Epidermal melanocyte (primary cell): ENCODE results near the gene FARS2.
"Not testable (repeated sequence)": the region's sequence is repeated elsewhere in the genome, so short reads cannot be mapped to it uniquely, and the experiment has no call there.

Experiments used
- DNase-seq: peaks from one replicate; pipeline ENCODE4 v3.0.0; 2011; ENCODE audit warnings: low spot score; ENCODE audit not compliant: insufficient read length

The FARS2 gene

DNA sequence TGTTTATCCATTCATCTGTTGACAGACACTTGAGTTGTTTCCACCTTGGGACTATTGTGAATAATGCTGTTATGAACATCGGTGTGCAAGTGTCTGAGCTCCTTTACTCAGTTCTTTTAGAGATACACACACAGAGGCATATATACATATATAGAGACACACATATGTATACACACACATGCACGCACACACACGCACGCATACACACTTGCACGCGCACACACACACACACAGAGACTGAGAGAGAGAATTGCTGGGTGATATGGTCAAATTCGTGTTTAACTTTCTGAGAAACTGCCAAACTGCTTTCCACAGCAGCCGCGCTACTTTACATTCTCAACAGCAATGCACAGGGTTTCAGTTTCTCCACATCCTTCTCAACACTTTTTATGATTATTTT lies 273.3 kb downstream of the FARS2 start:
- DNase-seq = no peak

DNA sequence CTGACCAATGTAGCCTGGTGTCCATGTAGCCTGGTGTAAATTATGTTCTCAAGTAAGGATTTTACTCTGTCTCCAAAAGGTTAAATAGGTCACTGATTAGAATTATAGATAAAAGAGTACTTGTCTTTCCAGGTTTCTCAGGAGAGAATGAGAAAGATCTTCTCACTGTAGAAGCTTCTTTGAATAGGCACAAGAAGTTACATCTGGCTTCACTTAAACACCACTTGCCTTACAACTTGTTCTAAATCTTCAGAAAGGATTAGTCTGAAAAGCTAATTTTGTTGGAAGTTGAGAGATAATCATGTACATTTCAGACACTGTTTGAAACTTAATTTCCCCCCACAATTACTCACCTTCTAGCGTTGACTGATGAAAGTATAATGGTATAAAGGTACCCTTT lies 275.3 kb downstream of the FARS2 start:
- DNase-seq = no peak

DNA sequence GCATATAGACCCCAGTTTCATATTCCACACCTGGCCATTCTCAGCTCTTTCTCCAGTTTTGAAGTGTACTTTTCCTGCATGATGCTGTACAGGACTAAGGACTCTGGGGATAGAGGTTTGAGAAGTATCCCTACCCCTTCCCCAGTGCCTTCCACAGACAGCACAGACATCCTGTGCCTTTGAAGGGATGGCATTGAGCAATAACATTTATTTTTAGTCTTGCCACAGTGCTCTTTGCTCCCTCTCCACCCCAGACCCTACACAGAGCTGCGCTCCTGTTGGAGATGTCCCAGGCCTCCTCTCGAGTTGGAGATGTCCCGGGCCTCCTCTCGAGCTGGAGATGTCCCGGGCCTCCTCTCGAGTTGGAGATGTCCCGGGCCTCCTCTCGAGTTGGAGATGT lies 275.8 kb downstream of the FARS2 start:
- no peak for DNase-seq

DNA sequence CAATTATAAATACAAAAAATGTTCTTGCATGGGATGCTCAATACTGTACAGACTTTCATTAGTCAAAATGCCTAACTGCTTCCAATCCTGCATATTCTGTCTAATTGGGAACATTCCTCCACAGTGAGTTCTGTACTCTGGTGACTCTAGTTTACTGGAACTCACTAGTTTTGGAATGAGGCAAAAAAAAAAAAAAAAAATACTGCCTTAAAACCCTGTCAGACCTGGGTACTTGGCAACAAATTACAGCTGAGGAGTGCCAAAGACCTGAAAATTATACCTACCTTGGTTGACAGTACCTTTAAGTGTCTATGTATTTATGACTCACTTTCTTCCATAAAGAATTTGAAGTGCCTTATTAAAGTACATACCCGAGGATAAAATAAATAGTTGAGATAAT lies 276.7 kb downstream of the FARS2 start:
- DNase-seq = no peak

DNA sequence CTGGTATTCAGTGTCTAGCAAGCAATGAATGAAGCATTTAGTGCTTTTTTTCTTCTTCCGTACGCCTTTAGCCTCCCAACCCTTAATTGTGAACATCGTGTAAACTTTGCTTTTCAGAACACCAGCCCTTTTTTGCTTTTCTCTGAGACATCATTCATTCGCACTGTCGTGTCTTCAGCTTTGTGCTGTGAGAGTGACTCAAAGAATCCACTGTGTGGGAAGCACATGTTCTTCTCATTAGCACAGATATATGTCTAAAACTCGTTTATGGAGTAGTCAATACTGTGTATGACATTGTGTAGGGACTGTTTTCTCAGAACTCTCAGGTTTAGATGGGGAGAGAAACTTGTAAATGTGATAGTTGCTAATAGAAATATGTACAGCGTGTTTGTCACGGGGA lies 279.1 kb downstream of the FARS2 start:
- DNase-seq = no peak

DNA sequence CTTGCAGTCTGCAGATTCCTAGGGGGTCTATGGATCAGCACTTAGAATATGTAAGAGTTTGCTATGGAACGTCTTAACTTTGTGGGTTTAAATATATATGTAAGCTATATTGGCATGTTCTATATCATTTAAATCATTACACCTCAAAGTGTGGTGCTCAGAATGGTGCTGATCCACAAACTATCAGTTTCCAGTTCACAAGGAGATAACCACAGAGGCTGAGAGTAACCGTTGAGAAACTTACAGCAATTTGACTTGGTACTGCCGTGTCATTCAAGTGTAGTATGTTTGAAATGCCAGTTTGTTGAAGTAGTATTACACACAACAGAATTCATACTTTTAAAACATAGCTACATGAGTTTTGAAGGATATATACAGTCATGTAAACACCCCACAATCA lies 279.7 kb downstream of the FARS2 start:
- no peak for DNase-seq

DNA sequence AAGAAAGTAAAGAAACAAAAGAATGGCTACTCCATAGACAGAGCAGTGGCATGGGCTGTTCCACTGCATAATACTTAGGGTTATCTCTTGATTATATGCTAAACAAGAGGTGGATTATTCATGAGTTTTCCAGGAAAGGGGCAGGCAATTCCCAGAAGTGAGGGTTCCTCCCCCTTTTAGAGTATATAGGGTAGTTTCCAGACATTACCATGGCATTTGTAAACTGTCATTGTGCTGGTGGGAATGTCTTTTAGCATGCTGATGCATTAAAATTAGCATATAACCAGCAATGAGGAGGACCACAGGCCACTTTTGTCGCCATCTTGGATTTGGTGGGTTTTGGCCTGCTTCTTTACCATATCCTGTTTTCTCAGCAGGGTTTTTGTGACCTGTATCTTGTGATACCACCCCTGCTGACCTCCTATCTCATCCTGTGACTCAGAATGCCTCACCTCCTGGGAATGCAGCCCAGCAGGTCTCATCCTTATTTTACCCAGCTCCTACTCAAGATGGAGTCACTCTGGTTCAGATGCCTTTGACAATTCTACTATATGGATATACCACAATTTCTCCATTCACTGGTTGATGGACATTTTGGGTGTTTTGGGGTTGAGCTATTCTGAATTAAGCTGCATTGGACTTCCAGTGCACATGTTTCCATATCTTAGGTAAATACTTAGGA lies 280.6 kb downstream of the FARS2 start:
- DNase-seq = no peak

DNA sequence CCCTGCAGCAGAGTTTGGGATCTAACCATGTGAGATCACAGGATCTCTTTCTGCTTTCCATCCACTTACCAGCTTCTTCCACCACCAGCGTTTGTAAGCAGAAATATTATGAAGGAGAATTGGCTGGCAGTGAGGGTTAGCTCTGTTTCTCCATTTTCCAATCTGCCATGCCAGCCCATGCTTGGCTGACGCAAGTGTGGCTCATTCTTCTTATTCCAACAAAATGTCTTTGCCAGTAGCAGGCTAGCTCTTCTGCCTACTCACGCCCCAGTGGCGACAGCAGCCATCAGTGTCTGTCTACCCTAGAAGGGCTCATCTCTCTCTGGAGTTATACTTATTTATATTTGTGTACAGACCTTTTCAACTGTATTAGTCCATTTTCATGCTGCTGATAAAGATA lies 286.2 kb downstream of the FARS2 start:
- DNase-seq = no peak

DNA sequence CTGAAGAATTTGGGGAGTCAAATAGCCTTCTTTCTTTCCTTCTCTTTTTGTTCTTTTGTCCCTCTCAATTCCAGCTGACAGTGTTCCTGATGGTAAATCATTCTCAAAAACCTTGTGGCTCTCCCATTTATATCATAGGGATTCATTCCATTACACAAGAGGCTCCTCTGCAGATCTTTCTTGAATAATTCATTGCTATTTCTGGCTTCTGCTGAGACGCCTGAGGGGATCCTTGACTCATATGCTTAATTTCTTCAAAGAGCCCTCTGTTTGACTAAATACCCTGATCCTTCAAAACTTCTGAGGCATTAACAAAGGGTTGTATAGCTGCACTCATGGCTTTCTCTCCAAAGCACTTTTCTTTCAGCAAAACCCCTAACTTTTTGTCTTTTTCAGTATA lies 289.3 kb downstream of the FARS2 start:
- no peak for DNase-seq

DNA sequence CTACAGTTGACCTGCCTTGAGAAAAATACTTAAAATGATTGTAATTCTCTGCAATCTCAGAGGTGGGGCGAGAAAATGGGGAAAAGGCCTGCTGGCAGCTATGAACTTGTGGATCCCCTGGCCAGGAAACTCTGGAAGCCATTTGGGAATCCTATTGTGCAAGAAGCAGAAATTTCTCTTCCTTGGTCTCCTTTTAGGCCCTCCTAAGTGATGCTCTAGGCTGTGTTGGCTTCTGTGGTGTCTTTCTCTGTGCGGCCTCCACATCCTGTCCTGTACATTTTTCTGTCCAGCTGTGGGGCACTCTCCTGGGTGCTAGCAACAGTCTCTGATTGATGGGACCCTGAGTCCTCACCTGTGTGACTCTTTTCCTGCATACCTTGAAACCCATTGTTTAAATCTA lies 290.9 kb downstream of the FARS2 start:
- DNase-seq = no peak

DNA sequence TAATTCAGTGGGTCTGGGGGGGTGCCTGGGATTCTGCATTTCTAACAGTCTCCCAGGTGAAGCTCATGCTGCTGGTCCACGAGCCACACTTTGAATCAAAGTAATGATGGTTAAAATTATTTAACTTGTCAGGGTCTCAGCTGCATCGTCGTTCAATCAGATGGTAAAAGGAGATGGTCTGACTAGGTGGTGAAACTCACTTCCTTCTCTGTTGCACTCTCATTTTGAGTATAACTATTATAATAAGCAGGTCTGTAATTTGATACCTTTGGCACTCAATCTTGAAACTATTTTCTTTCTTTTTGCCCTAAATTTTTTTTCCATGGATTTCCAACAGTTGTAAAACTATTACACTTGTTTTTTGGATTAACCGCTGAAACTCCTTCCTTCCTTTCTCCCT lies 292.5 kb downstream of the FARS2 start:
- no peak for DNase-seq

DNA sequence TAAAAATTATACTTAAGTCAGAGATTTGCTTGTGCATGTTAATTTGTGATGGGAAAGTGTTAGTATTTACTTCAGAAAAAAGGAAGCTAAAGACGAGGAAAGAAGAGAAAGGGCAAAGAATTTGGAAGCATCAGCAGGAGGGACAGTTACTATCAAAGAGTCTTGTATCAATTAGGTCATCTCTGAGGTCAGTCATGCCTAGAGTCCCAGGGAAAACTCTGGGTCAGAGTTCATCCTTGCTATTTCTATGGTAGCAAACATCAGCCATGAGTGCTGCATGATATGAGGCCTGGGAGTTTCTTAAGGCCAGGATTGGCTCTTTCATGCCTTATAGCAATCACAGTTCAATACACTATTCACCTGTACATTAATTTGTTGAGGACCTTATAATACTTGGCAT lies 292.9 kb downstream of the FARS2 start:
- DNase-seq = no peak

DNA sequence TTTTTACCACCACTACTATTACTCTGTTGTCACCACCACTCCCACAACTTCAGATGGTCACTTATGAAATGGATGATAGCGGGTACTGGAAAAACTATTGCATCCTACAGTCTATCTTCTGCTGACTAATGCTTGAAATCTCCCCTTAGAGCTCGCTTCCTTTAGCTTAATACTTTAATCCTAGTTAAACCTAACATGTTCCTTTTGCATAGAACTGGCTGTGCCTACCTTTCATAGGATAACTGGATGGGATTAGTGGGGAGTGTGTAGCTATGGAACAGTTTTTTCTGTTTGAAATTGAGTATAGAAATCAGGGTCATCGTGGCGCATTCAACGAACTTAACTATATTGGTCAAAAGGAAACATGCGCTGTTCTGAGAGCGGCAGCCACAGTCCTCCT lies 294.7 kb downstream of the FARS2 start:
- no peak for DNase-seq

DNA sequence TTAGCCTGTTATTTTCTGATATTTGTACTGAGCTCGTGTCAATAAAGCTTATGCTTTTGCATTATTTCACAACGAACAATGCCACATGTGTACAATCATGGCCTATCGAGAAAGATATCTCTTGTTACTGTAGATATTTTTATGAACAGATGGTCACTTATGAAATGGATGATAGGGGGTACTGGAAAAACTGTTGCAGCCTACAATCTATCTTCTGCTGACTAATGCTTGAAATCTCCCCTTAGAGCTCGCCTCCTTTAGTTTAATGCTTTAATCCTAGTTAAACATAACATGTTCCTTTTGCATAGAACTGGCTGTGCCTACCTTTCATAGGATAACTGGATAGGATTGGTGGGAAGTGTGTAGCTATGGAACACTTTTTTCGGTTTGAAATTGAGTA lies 296.2 kb downstream of the FARS2 start:
- no peak for DNase-seq

DNA sequence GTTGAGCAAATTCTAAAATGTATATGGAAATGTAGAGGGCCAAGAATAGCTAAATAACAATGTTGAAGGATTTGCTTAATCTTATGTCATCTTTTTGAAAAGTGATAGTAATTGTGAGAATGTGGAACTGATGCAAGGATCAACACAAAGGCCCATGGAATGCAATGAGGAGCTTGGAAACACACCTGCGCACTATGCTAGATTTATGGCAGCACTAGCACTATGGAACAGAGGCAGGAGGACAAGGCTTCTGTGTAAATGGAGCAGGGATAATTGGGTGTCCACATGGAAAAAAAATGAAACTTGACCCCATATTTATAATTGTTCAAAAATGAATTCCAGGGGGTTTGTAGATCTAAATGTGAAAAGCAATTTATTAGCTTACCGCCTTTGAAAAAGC lies 298.3 kb downstream of the FARS2 start:
- DNase-seq = no peak

DNA sequence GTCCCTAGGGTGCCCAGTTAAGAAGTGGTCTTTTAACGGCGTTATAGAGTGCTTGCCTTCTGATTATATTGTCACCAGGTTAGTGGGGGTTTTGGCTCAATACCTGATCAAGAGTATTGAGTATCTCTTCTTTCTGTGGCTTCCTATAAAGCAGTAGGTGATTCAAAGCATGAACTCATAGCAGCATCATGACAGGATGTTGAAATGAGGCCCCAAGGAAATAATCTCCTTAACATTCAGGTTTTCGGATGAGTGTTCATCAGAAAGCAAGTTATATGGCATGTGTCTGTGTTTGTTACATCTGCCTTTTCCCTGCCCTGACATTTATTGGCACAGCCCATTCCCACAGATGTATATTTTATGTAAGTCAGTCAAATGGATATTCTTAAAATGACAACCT lies 301.0 kb downstream of the FARS2 start:
- no peak for DNase-seq

DNA sequence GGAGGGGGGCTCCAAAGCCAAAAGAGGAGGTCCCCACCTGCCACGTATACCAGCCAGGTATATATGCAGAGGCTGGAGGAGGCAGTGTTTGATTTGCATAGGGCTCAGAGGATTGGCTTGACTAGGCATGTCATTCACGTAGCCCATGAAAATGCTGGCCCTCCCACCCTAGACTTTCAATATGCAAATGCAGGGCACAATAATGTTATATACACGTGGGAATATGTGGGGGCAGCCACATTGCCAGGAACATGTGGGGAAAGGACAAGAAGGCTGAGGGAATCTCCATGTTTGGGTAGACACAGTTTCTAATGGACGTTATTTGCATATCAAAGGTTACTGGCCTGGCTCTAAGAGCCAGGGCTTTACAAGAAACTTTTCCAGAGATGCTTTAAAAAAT lies 301.8 kb downstream of the FARS2 start:
- DNase-seq = no peak

DNA sequence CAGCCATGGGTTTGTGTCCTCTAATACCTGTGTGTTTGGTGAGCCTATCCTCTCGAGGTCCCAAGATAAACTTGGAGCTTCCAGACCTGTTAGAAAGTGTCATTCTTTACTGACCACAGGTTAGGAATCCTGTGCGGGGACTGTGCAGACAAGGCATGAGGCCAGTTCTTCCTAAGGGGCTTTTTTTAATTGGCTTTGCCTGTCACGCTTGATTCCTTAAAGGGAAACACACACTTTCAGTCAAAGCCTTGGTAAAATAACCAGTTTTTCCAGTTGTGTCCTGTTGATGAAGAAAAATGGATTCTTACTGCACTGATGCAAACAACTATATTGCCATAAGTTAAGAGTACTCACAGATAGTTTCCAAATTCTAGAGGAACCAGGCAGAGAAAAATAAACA lies 303.4 kb downstream of the FARS2 start:
- DNase-seq = not testable (repeated sequence)

DNA sequence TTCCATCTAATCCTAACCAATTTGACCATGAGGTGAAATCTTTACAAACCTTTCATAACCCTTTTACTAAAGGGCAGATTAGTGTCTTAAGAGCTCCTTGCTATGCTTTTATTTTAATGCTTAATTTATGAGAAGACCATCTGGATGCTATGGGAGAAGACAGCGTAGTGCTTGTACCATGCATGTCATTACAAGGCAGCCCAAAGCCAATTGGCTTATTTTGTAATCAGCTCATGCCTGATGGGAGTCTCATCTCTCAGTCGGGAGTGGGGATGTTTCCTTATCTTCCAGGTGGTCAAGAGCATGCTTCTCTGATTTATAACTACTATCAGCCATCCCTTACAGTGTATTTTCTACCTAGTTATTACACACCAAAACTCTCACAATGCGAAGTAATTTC lies 304.7 kb downstream of the FARS2 start:
- DNase-seq = no peak

DNA sequence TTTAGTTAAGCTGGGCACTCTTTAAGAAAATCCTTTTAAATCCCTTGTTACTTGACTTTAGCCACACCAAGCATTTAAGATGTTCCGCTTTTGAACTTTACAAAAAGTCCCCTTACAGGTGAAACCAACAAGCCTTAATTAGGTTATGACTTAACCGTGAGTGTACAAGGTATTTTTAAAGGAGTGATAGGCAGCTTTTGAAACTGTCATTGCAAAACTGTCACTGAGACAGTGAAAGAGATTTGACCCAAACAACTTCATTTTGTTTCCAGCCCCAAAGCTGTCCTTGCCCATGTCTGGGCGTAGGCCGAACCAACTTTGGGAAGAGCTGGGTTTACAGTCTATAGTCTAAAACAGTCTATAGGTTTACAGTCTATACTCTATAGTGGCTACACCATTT lies 305.4 kb downstream of the FARS2 start:
- no peak for DNase-seq

DNA sequence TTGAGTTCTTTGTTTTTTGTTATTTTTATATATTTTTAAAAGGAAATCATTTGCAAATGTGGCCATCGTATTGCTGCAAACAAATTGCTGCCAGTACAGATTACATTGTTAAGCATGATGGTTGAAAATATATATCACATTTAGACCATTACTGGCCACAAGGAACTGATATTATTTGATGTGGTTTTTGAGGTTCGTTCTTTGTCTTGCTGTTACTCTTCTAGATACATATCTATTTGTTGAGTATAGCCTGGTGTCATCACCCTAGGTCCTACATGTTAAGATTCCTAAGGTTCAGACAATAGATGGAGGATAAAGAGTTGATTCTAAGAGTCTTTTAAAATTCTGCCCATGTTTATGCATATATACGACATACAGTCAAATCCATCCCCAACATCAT lies 306.0 kb downstream of the FARS2 start:
- DNase-seq = no peak

DNA sequence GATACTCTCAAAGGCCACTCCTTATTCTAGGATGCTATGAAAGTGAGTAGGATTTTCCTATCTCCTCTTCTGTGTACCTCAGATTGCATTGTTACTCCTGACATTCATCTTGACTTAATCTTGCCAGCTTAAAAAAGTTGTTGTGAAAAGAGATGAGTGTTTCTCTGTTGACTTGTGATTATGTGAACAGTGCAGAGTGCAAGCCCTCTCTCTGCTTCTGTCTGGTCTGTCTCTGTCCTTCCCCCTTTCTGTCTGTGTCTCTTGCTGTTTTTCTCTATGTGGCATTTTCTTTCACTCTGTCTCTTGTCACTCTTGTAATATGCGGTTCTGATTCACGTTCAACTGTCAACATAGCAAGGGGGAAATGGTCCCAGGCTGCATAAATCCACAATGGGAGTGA lies 306.6 kb downstream of the FARS2 start:
- no peak for DNase-seq

DNA sequence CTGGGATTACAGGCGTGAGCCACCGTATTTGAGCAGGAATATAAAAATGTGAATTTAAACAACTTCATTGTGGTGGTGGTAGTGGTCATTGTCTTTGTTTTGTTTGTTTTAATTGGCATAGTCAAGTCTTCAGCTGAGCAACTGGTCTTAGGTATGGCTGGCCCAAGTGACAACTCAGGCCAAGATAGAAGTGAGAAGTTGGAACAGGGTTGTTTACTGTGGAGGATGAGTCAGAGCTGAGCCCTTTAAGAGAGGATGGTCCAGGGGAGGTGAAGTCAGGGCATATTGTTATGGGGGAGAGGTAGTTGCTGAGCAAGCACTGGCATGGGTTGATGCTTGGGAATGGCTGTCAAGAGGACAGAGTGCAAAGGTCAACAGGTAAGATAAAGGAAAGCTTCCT lies 308.2 kb downstream of the FARS2 start:
- DNase-seq = no peak

DNA sequence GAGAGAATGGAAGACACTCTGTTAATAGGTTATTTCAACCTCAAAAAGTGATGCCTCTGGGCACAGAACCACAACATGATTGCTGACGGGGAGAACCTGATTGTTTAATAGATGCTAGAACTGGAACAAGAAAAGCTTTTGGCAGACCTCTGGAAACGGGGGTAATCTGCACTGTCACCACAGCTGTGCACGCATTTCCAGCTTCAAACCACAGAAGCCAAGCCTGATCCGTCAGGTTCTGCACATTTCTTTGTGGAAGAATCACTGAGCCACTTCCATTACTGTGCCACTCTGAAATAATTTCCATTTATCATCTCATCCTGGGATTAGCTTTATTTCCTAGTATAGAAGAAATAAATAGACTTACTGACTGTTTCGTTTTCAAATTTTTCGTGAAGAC lies 309.3 kb downstream of the FARS2 start:
- DNase-seq = no peak
